GM12872 (cell line): Measurements from ENCODE around the gene SLC5A12.

Source experiments
- TF ChIP-seq, protein P1 (sequence below): IDR thresholded peaks from 3 replicates; pipeline ENCODE4 v1.5.1; 2011; ENCODE audit warnings: low read depth, mild to moderate bottlenecking, low read length, moderate library complexity; ENCODE audit not compliant: insufficient read depth

The SLC5A12 gene

DNA sequence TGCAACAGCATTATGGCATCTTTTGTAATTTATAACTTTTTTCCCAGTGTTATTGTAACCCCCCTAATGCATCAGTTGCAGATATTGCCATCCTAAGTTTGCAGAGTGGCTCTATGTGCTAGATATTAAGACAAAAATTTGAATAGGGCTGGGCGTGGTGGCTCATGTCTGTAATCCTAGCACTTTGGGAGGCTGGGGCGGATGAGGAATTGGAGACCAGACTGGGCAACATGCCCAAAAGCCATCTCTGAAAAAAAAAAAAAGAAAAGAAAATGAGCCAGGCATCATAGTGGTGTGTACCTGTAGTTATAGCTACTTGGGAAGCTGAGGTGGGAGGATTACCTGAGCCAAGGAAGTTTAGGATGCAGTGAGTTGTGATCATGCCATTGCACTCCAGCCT, 99.7 kb downstream of the SLC5A12 start:
- TF ChIP-seq, protein P1, sequence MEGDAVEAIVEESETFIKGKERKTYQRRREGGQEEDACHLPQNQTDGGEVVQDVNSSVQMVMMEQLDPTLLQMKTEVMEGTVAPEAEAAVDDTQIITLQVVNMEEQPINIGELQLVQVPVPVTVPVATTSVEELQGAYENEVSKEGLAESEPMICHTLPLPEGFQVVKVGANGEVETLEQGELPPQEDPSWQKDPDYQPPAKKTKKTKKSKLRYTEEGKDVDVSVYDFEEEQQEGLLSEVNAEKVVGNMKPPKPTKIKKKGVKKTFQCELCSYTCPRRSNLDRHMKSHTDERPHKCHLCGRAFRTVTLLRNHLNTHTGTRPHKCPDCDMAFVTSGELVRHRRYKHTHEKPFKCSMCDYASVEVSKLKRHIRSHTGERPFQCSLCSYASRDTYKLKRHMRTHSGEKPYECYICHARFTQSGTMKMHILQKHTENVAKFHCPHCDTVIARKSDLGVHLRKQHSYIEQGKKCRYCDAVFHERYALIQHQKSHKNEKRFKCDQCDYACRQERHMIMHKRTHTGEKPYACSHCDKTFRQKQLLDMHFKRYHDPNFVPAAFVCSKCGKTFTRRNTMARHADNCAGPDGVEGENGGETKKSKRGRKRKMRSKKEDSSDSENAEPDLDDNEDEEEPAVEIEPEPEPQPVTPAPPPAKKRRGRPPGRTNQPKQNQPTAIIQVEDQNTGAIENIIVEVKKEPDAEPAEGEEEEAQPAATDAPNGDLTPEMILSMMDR, result no peak

DNA sequence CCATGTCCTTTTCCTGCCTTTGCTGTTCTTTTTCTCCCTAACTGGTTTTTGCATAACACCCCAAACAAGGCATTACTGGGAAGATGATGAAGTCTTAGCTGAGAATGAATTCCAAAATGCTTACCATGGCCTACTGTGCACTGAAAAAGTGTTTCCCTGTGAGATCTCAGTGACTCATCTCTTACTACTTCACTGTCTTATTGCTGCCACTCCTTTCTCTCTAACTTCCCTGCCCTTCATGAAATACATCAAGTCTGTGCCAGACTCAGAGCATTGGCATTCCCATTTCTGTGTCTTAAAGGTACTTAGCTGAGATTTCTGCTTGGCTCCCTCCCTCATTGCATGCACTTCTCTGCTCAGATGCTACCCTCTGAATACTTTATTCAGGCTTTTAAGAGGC, 100.7 kb downstream of the SLC5A12 start:
- TF ChIP-seq, protein P1, result no peak

DNA sequence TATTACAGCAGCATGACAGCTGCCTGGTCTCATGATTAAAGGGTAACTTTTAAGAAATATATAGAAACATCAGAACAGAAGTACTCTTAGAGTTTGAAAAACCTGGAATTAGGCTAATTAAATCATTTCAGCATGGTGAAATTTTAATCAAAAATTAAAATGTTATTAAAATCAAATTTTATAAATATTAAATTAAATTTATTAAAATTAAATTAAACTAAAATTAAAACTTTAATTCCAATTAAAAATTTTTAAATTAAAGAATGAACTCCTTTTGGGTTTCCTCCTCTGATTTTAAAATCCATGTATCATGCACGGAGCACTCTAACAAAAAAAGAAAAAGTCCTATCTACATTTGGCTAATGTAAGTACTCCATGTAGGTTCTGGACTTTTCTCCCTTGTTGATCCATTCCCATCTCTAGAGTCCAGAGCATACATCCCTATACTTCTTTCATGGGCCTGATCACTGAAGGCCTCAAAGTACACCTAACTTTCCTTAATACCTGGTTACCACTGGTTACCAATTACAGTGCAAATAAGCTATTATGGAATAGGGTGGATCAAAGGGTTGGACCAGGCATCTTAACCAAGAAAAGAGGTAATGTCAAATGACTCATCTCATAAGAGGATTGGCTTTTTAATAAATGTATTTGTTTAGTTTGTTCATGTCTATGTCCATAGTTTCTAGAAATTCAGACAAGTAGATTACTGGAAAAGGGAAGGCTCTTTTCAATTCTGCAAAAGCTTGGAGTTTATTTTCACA, 101.4 kb downstream of the SLC5A12 start:
- TF ChIP-seq, protein P1, result no peak

DNA sequence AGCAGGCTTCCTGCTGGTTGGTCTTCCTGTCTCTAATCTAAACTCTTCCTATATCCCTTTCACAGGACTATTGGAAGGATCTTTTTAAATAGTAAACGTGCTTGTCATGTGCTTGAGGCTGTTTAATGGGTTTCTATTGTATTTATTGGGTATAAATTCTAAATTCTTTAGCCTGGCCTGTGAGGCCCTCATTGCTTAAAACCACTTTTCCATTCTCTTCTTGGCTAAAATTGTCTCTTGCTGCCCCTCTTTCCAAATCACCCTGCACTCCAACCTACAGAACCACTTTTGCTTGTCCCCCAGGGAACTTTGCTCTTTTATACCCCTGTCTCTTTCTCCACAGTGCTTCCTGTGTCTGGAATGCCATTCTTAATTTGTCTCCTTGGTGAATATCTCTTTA, 103.4 kb downstream of the SLC5A12 start:
- TF ChIP-seq, protein P1, result no peak
